GM21576 (cell line): ENCODE measurements around the gene CEMIP.

Experiments used
- ATAC-seq: cut with Tn5 transposase; IDR thresholded peaks from one replicate; pipeline ENCODE4 v1.9.1; 2021; ENCODE audit warnings: mild to moderate bottlenecking, moderate library complexity; ENCODE audit not compliant: unreplicated experiment

CEMIP gene

GRCh38 chr15:80880086-80880485 is 100.9 kb downstream of the CEMIP start:
- no peak for ATAC-seq

- ATAC-seq, result no peak
Measured at GRCh38 chr15:80883641-80884040, 104.5 kb downstream of the CEMIP start.

- ATAC-seq, result no peak
Measured at GRCh38 chr15:80885016-80885579, 105.9 kb downstream of the CEMIP start.

- ATAC-seq, result no peak
Measured at GRCh38 chr15:80887148-80887547, 108.0 kb downstream of the CEMIP start.

- no peak for ATAC-seq
Measured at GRCh38 chr15:80888846-80889245, 109.7 kb downstream of the CEMIP start.

- no peak for ATAC-seq
Measured at GRCh38 chr15:80890341-80891005, 111.3 kb downstream of the CEMIP start.

- ATAC-seq, result no peak
Measured at GRCh38 chr15:80891006-80891405, 111.8 kb downstream of the CEMIP start.

GRCh38 chr15:80892414-80892813 is 113.2 kb downstream of the CEMIP start:
- no peak for ATAC-seq

GRCh38 chr15:80893777-80894176 is 114.6 kb downstream of the CEMIP start:
- no peak for ATAC-seq

- no peak for ATAC-seq
Measured at GRCh38 chr15:80895091-80895490, 115.9 kb downstream of the CEMIP start.

GRCh38 chr15:80895965-80896364 is 116.8 kb downstream of the CEMIP start:
- no peak for ATAC-seq

- no peak for ATAC-seq
Measured at GRCh38 chr15:80898040-80898439, 118.9 kb downstream of the CEMIP start.

- no peak for ATAC-seq
Measured at GRCh38 chr15:80902298-80902801, 123.2 kb downstream of the CEMIP start.

GRCh38 chr15:80904998-80905397 is 125.8 kb downstream of the CEMIP start:
- ATAC-seq, result no peak

GRCh38 chr15:80906159-80906766 is 127.1 kb downstream of the CEMIP start:
- ATAC-seq, result no peak

GRCh38 chr15:80911821-80912220 is 132.7 kb downstream of the CEMIP start:
- no peak for ATAC-seq

- ATAC-seq, result no peak
Measured at GRCh38 chr15:80912673-80913072, 133.5 kb downstream of the CEMIP start.

GRCh38 chr15:80913541-80913940 is 134.4 kb downstream of the CEMIP start:
- no peak for ATAC-seq

- no peak for ATAC-seq
Measured at GRCh38 chr15:80915472-80915871, 136.3 kb downstream of the CEMIP start.

GRCh38 chr15:80916056-80916455 is 136.9 kb downstream of the CEMIP start:
- ATAC-seq, result no peak

GRCh38 chr15:80918196-80918783 is 139.1 kb downstream of the CEMIP start:
- no peak for ATAC-seq

- no peak for ATAC-seq
Measured at GRCh38 chr15:80920271-80920699, 141.1 kb downstream of the CEMIP start.
